ENCODE data around the gene DHX15.

DNA sequence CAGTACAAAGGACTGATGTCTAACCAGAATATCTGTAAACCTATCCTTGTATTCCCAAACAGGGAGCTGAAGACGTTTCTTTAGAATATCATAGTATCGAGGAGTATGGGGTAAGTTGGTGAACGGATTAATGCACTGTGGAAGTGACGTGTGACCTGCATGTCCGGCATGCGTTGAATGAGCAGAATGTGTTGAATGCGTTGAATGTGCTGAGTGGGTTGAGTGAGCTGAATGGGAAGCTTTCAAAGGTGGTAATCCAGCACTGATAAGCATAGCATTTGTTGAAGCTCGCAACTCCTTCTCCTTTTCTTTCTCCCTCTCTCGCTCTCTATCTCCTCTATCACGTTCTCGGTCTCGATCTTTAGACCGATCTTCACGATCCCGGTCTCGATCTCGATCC lies 8.1 kb downstream of the DHX15 start:
- TF ChIP-seq FOXP1 (CRISPR knock-in tag; IDR thresholded peaks at IDR 0.05; ENCODE audit: borderline replicate concordance) (no peak), CTCF (IDR thresholded peaks at IDR 0.05) (no peak), NR3C1 (CRISPR knock-in tag; conservative IDR thresholded peaks at IDR 0.05; ENCODE audit: low read depth) (no peak), CBFB (CRISPR knock-in tag; IDR thresholded peaks at IDR 0.05; ENCODE audit: low read depth) (no peak), SMAD4 (CRISPR knock-in tag; IDR thresholded peaks at IDR 0.05) (no peak), GABPB1 (CRISPR knock-in tag; IDR thresholded peaks at IDR 0.05) (no peak)
